DOHH2 (cell line): ENCODE measurements around the gene TAF1C.
A peak's percentile ranks its signal among the peaks of the same experiment; 100 is the strongest.

Experiments
- H3F3A ChIP-seq: fragments of 200-600 bp; sonication (generic), shearing (Covaris generic); 2 replicates; pipeline ENCODE4 v1.6.0; 2016; ENCODE audit warnings: antibody characterized with exemption, mild to moderate bottlenecking; ENCODE audit not compliant: control insufficient read depth, insufficient read depth
- H3K27ac ChIP-seq: fragments of 200-600 bp; sonication (generic); 2 replicates; pipeline ENCODE4 v1.5.1; 2014; ENCODE audit warnings: low read depth, mild to moderate bottlenecking, low read length, moderate library complexity
- H3K27me3 ChIP-seq: fragments of 200-600 bp; sonication (generic); 2 replicates; pipeline ENCODE4 v1.6.1; 2014; ENCODE audit warnings: mild to moderate bottlenecking, low read length, mixed read lengths; ENCODE audit not compliant: control insufficient read depth
- H3K36me3 ChIP-seq: fragments of 200-600 bp; sonication (generic); 2 replicates; pipeline ENCODE4 v1.6.1; 2014; ENCODE audit warnings: mild to moderate bottlenecking, low read length, moderate library complexity, mixed read lengths; ENCODE audit not compliant: control insufficient read depth
- H3K4me1 ChIP-seq: fragments of 200-600 bp; sonication (generic); 2 replicates; pipeline ENCODE4 v1.6.1; 2014; ENCODE audit warnings: mild to moderate bottlenecking, low read length, mixed read lengths; ENCODE audit not compliant: control insufficient read depth
- H3K4me2 ChIP-seq: fragments of 200-600 bp; sonication (generic); 2 replicates; pipeline ENCODE4 v1.6.0; 2014; ENCODE audit warnings: mild to moderate bottlenecking, low read length, moderate library complexity
- H3K4me3 ChIP-seq: fragments of 200-600 bp; sonication (generic); 2 replicates; pipeline ENCODE4 v1.5.1; 2014; ENCODE audit warnings: mild to moderate bottlenecking, low read length, mixed read lengths
- H3K79me2 ChIP-seq: fragments of 200-600 bp; sonication (generic); 2 replicates; pipeline ENCODE4 v1.6.1; 2014; ENCODE audit warnings: mild to moderate bottlenecking, low read length, mixed read lengths; ENCODE audit not compliant: control insufficient read depth
- H3K9me2 ChIP-seq: fragments of 200-600 bp; sonication (generic); replicated peaks from 2 replicates; pipeline ENCODE4 v1.6.1; 2014; ENCODE audit warnings: mild to moderate bottlenecking, low read length, mixed read lengths; ENCODE audit not compliant: control insufficient read depth
- H3K9me3 ChIP-seq: fragments of 200-600 bp; sonication (generic); 2 replicates; pipeline ENCODE4 v1.6.1; 2014; ENCODE audit warnings: antibody characterized with exemption, low read length, mixed read lengths; ENCODE audit not compliant: control insufficient read depth, insufficient read depth
- H4K20me1 ChIP-seq: fragments of 200-600 bp; sonication (generic); 2 replicates; pipeline ENCODE4 v1.6.0; 2014; ENCODE audit warnings: low read depth, mild to moderate bottlenecking, antibody characterized with exemption, low read length, moderate library complexity; ENCODE audit not compliant: control insufficient read depth, insufficient read depth
- CTCF ChIP-seq: fragments of 200-600 bp; sonication (generic); IDR thresholded peaks from one replicate; pipeline ENCODE4 v1.5.1; 2014; ENCODE audit warnings: antibody characterized with exemption, mild to moderate bottlenecking, low read depth, low read length; ENCODE audit not compliant: poor library complexity, severe bottlenecking
- EZH2phosphoT487 ChIP-seq: fragments of 200-600 bp; sonication (generic); IDR thresholded peaks from 2 replicates; pipeline ENCODE4 v1.6.1; 2017; ENCODE audit warnings: borderline replicate concordance, mild to moderate bottlenecking, antibody characterized with exemption, low read length, moderate library complexity, mixed read lengths

The TAF1C gene

GRCh38 chr16:84132527-84133285 is 54.2 kb downstream of the TAF1C start:
- Histone ChIP-seq H3K79me2 (peaks cover 19% of the 10 kb centered on the region), H3K4me2 (peak overlapping the region; percentile 46), H3K27ac (peak overlapping the region; percentile 34; the same call in 1 of the 2 replicates)

GRCh38 chr16:84131117-84131516 is 55.7 kb downstream of the TAF1C start:
- peaks cover 6% of the 10 kb centered on the region for H3K79me2 ChIP-seq
- H3K9me3 ChIP-seq = no peaks in the 10 kb centered on the region
- no peaks in the 10 kb centered on the region for H3K9me2 ChIP-seq
- H3K36me3 ChIP-seq = peaks cover 15% of the 10 kb centered on the region; the same call in 1 of the 2 replicates
- H3F3A ChIP-seq = peaks cover 3% of the 10 kb centered on the region; the same call in 1 of the 2 replicates
- H3K4me3 ChIP-seq = no peak overlapping the region
- TF ChIP-seq CTCF = no peak
- TF ChIP-seq EZH2phosphoT487 = no peak
- no peak overlapping the region for H3K4me2 ChIP-seq
- peaks cover 15% of the 10 kb centered on the region for H3K4me1 ChIP-seq
- no peaks in the 10 kb centered on the region for H4K20me1 ChIP-seq
- H3K27ac ChIP-seq = no peak overlapping the region
- no peaks in the 10 kb centered on the region for H3K27me3 ChIP-seq

More at GRCh38 chr16:84132527-84133285, 54.2 kb downstream of the TAF1C start:
- no peaks in the 10 kb centered on the region for H4K20me1 ChIP-seq
- no peaks in the 10 kb centered on the region for H3K9me2 ChIP-seq
- peak overlapping the region; percentile 42 for H3K4me3 ChIP-seq
- peaks cover 15% of the 10 kb centered on the region for H3K4me1 ChIP-seq
- H3K36me3 ChIP-seq = peaks cover 15% of the 10 kb centered on the region; the same call in 1 of the 2 replicates
- no peaks in the 10 kb centered on the region for H3F3A ChIP-seq
- no peaks in the 10 kb centered on the region for H3K27me3 ChIP-seq
- no peaks in the 10 kb centered on the region for H3K9me3 ChIP-seq
- no peak for TF ChIP-seq EZH2phosphoT487
- TF ChIP-seq CTCF = no peak
